ENCODE measurements around the gene ABHD10. TPM values are rescaled to one million over a fixed set of nuclear protein-coding genes. Genes with fewer than 3 reads are reported as not detected.

The ABHD10 gene
- total RNA-seq, 1 donor from 2014 or later, result 17.6 TPM

- DNase-seq (ENCODE audit: low spot score), result no peak
Observed at GRCh38 chr3:111965484-111965883, 13.3 kb upstream of the ABHD10 start.

DNA sequence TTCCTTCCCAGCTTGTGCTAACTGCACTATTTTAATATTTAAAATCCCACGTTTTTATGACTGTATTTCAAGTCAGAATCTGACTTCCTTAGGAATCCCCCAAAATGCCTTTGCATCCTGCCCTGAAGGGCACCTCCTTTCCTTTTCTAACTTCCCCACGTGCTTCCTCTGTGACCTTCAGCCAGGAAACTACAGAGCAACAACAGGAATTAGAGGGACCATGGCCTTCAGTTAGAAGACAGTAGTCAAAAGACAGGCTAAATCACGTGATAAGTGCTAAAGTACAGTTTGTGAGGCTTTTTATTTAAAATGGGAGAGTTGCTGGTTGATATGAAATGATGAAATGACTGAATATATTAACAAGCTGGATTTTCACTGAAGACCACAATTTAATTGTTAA, 11.8 kb upstream of the ABHD10 start:
- no peak for DNase-seq (ENCODE audit: low spot score)

DNA sequence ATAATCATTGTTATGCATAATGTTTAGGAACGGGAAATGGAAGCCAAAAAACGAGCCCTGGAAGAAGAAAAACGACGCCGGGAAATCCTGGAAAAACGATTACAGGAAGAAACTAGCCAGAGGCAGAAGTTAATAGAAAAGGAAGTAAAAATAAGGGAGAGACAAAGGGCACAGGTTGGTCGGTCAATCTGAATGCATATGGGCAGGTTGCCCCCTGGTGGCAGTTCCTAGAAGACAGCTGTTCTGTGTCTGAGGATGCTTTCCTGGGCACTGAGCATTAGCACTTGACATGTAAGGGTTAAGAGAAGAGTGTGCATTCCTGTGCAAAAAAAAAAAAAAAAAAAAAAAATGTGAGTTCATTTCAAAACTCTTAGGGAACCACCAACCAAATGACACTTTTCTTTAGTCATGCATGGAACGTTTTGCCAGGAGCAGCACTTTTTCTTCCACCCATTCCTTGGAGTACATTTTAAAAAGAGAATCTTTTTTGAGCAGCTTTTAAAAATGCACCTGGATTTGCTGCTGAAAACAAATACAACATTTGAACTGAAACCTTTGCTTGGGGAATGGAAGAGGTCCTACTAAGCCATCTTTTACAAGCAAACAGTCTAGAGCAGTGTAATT, 11.1 kb upstream of the ABHD10 start:
- DNase-seq (ENCODE audit: low spot score), result peak; percentile 79

GRCh38 chr3:111968319-111969054, 10.3 kb upstream of the ABHD10 start:
- DNase-seq (ENCODE audit: low spot score), result no peak

DNA sequence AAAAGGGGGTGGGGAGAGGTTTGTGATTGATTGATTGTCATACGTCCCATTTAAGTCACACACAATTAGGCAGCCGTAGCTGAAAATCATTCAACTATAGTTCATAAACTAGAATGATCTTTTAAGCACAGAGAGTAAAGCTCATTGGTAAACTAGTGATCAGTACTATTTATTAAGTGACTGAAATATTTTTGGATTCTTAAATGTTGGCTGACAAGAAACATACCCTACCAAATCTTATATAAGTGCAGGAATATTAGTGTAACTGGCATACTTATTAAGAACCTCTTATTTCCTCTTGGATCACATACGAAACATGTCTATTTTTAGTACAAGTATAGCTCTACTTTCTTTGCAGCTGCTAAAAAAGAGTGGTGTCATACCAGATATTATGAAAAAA, 8.4 kb upstream of the ABHD10 start:
- no peak for DNase-seq (ENCODE audit: low spot score)

- no peak for DNase-seq (ENCODE audit: low spot score)
Observed at GRCh38 chr3:111971533-111972130, 7.2 kb upstream of the ABHD10 start.

DNA sequence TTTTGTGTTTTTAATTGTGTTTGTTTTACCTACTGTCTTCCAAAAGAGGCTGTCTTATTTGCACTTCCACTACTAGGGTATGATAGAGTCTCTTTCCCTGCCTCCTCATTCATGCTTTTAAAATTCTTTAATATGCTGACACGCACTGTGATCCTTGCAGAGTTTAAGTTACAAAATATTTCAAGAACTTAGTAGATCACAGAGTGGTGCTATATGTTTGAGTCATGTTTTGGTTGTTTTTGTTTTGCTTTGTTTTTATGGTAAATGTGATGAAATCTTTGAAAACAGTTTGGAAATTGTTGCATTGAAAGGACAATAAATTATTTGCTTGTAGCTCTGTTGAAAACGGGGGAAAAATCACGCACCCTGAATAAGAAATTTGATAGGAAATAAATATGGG, 5.9 kb upstream of the ABHD10 start:
- DNase-seq (ENCODE audit: low spot score), result no peak

GRCh38 chr3:111975131-111975530, 3.7 kb upstream of the ABHD10 start:
- no peak for DNase-seq (ENCODE audit: low spot score)

- no peak for DNase-seq (ENCODE audit: low spot score)
Observed at GRCh38 chr3:111976254-111976653, 2.6 kb upstream of the ABHD10 start.

DNA sequence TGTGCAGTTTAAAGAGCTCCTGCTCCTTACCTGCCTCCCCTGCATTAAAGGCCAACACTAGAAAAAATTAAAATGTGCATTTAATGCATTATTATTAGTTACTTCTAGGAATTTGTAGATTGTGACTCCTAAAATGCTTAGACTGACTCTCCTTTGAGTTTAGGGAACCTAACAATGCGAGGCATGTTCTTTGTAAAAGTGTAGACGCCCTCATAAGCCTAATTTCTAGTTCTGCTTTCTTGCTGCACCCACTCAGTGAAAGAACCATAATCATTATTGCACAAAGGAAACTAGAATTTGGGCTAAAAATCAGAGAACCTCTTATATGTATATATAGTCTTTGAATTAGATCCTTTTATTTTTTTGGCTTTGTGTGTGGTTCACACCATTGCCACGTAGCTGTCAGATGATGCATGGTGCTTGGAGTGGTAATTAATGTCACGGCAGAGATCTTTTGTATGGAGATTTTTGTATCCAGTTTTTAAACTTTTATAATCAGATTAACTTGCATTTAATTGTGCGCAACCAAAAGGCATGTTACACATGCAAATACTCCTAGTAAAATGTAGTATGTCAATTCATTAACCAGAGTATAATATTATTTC, 710 bp downstream of the ABHD10 start:
- no peak for DNase-seq (ENCODE audit: low spot score)

GRCh38 chr3:111980716-111981456, 2.1 kb downstream of the ABHD10 start:
- no peak for DNase-seq (ENCODE audit: low spot score)

- DNase-seq (ENCODE audit: low spot score), result no peak
Observed at GRCh38 chr3:111981457-111981763, 2.6 kb downstream of the ABHD10 start.

- no peak for DNase-seq (ENCODE audit: low spot score)
Observed at GRCh38 chr3:111984636-111985298, 5.9 kb downstream of the ABHD10 start.

DNA sequence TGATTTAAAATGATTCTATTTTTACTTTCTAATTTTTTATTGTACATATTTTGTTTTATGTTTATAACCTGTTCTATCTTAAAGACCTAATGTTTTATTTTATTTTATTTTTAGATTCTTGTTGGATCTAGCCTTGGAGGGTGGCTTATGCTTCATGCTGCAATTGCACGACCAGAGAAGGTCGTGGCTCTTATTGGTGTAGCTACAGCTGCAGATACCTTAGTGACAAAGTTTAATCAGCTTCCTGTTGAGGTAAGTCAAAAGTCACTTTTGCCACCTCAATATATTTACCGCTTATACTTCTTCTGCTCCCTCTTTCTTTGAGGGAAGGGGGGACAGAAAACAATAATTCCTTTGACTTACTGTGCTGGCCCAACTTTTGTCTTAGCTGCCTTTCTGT, 8.0 kb downstream of the ABHD10 start:
- DNase-seq (ENCODE audit: low spot score), result no peak

DNA sequence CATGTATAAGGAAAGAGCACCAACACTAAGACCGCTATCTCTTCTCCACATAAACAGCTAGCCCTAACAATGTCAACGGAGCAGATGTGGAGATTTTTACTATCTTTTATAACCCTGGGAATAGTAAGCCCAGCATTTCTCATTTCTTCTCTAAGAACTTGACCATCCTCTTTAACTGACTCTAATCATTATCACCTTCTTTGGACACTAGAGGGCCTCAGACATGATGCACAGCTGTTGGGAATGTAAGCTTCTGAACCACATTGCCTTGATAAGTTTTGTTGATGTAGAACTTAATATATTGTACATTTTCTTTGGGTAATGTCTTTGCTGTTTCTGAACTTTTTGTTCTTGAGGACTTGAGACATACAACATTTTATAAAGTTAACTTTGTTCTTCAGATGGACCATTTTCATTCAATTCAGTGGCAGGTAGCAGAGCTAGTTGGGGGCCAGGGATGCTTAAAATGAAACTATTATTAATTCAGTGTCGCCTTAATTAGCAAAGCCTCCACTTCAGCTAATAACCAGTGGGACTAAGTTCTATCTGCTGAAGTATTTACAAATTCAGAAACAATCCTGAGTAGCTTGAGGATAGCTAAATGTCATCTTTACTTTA, 10.3 kb downstream of the ABHD10 start:
- peak; percentile 83 for DNase-seq (ENCODE audit: low spot score)

GRCh38 chr3:111993038-111993437, 14.2 kb downstream of the ABHD10 start:
- DNase-seq (ENCODE audit: low spot score), result no peak

- DNase-seq (ENCODE audit: low spot score), result no peak
Observed at GRCh38 chr3:111998636-111999483, 20.0 kb downstream of the ABHD10 start, which contains the start of gene TAGLN3. TAGLN3 (plus strand) TSS chr3:111998922; CDS start chr3:111999423, 501 bp downstream.

GRCh38 chr3:111999484-112000324, 20.9 kb downstream of the ABHD10 start:
- DNase-seq (ENCODE audit: low spot score), result no peak

- DNase-seq (ENCODE audit: low spot score), result no peak
Observed at GRCh38 chr3:112000367-112000771, 21.5 kb downstream of the ABHD10 start.
